ENCODE results near the gene ARHGEF9.

DNA sequence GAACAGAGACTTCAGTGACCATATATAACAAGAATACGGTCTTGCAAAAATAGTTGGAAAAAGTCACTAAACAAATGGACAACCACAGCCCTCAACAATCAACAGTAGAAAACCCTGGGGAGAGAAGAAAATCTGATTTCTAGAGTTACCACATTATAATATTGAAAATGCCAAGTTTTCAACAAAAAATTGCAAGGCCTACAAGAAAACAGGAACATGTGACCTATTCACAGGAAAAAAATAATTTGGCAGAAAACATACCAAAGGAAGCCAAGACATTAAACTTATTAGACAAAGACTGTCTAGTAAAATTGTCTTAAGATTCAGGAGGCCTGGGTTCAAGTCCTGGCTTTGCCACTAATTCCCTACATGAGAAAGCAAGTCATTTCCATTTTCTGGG lies 64.7 kb downstream of the ARHGEF9 start:
- TF ChIP-seq ZNF23 (tag by site-specific recombination; IDR thresholded peaks at IDR 0.05; ENCODE audit: borderline replicate concordance) (no peak), ZNF138 (tag by site-specific recombination; IDR thresholded peaks at IDR 0.05; ENCODE audit: borderline replicate concordance) (no peak), ZNF670 (tag by site-specific recombination; IDR thresholded peaks at IDR 0.05; ENCODE audit: low read depth) (no peak), MYNN (tag by site-specific recombination; IDR thresholded peaks at IDR 0.05; ENCODE audit: borderline replicate concordance) (no peak), ZNF561 (tag by site-specific recombination; IDR thresholded peaks at IDR 0.05; ENCODE audit: borderline replicate concordance) (no peak), ZNF24 (tag by site-specific recombination; IDR thresholded peaks at IDR 0.05) (no peak), SETDB1 (IDR thresholded peaks at IDR 0.05; ENCODE audit: insufficient read length, low read length) (no peak)
- TF ChIP-seq, protein P1, sequence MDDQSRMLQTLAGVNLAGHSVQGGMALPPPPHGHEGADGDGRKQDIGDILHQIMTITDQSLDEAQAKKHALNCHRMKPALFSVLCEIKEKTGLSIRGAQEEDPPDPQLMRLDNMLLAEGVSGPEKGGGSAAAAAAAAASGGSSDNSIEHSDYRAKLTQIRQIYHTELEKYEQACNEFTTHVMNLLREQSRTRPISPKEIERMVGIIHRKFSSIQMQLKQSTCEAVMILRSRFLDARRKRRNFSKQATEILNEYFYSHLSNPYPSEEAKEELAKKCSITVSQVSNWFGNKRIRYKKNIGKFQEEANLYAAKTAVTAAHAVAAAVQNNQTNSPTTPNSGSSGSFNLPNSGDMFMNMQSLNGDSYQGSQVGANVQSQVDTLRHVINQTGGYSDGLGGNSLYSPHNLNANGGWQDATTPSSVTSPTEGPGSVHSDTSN (CRISPR knock-in tag; IDR thresholded peaks at IDR 0.05) = no peak
- TF ChIP-seq, protein P2, sequence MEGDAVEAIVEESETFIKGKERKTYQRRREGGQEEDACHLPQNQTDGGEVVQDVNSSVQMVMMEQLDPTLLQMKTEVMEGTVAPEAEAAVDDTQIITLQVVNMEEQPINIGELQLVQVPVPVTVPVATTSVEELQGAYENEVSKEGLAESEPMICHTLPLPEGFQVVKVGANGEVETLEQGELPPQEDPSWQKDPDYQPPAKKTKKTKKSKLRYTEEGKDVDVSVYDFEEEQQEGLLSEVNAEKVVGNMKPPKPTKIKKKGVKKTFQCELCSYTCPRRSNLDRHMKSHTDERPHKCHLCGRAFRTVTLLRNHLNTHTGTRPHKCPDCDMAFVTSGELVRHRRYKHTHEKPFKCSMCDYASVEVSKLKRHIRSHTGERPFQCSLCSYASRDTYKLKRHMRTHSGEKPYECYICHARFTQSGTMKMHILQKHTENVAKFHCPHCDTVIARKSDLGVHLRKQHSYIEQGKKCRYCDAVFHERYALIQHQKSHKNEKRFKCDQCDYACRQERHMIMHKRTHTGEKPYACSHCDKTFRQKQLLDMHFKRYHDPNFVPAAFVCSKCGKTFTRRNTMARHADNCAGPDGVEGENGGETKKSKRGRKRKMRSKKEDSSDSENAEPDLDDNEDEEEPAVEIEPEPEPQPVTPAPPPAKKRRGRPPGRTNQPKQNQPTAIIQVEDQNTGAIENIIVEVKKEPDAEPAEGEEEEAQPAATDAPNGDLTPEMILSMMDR (tag by site-specific recombination; IDR thresholded peaks at IDR 0.05) = no peak
- TF ChIP-seq, protein P3, sequence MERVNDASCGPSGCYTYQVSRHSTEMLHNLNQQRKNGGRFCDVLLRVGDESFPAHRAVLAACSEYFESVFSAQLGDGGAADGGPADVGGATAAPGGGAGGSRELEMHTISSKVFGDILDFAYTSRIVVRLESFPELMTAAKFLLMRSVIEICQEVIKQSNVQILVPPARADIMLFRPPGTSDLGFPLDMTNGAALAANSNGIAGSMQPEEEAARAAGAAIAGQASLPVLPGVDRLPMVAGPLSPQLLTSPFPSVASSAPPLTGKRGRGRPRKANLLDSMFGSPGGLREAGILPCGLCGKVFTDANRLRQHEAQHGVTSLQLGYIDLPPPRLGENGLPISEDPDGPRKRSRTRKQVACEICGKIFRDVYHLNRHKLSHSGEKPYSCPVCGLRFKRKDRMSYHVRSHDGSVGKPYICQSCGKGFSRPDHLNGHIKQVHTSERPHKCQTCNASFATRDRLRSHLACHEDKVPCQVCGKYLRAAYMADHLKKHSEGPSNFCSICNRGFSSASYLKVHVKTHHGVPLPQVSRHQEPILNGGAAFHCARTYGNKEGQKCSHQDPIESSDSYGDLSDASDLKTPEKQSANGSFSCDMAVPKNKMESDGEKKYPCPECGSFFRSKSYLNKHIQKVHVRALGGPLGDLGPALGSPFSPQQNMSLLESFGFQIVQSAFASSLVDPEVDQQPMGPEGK (tag by site-specific recombination; IDR thresholded peaks at IDR 0.05) = no peak
- TF ChIP-seq, protein P4, sequence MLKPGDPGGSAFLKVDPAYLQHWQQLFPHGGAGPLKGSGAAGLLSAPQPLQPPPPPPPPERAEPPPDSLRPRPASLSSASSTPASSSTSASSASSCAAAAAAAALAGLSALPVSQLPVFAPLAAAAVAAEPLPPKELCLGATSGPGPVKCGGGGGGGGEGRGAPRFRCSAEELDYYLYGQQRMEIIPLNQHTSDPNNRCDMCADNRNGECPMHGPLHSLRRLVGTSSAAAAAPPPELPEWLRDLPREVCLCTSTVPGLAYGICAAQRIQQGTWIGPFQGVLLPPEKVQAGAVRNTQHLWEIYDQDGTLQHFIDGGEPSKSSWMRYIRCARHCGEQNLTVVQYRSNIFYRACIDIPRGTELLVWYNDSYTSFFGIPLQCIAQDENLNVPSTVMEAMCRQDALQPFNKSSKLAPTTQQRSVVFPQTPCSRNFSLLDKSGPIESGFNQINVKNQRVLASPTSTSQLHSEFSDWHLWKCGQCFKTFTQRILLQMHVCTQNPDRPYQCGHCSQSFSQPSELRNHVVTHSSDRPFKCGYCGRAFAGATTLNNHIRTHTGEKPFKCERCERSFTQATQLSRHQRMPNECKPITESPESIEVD (tag by site-specific recombination; IDR thresholded peaks at IDR 0.05) = no peak
